Stimulated activated CD8-positive, alpha-beta memory T cell treated with anti-CD3 and anti-CD28 coated beads, Interleukin-2, amount 100 ng/mL, for 48 hours (primary cell): ENCODE results near the gene KRT10.
"Not testable (repeated sequence)": the region's sequence is repeated elsewhere in the genome, so short reads cannot be mapped to it uniquely, and the experiment has no call there.

ENCODE experiments used
- DNase-seq, 2 donors: peaks; one replicate each; pipeline ENCODE4 v3.0.0-alpha.2; 2020; ENCODE audit warnings: low read depth in 2 of 2

The KRT10 gene

DNA sequence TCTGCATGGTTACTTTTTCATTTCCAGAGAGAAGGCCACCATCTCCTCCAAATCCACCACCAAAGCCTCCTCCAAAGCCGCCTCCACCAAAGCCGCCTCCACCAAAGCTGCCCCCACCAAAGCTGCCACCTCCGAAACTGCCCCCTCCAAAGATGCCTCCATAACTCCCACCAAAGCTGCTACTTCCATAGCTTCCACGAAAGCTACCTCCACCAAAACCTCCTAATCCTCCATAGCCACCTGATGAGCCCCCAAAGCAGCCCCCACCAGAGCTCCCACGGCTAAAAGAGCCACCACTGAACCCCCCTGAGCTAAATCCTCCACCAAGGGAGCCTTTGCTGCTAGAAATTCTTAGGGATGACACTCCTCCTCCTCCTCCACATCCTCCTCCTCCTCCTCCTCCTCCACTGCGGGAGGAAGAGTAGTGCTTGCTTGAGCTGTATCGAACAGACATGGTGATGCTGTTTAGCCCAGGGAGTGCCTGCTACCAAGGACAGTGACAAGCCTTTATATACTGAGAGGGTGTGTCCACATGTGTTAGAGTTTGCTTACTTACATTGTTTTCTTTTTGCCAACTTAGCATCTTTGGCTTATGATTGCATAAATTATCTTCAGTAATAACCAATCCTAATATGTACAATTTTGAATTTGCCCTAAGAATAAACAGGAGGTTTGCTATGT, at the start of gene KRT10:
Gene KRT10 (minus strand): TSS at position 483 of the 681 bp plus-strand sequence. CDS start 29 bp downstream, at position 454.
- DNase-seq, result no peak

GRCh38 chr17:40871316-40871715, 48.9 kb upstream of the KRT10 start:
- DNase-seq, result no peak

DNA sequence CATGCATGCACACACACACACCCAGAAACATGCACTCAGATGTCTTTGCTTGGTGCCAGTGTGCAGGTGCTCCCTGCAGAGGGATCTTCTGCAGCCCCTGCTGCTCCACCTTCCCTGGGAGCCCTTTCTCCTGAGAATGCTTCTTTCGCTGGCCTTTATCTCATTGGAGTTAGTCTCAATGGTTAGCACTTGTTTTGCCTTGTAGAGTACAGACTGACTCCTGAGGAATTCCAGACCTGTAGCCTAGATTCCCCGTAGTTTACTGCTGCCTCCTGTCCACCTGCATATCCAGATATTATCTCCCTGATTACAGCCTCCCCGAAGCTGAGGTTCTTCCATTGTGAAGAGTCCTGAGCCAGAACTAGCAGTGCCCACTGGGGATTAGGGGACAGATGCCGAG, 47.7 kb upstream of the KRT10 start:
- DNase-seq, result no peak

- DNase-seq, result no peak
These were observed 44.4 kb upstream of the KRT10 start, which contains the start of gene KRT12 for GRCh38 chr17:40866838-40867237. TSS of gene KRT12 (minus strand) at chr17:40867223. CDS start at chr17:40867186, 37 bp downstream.

DNA sequence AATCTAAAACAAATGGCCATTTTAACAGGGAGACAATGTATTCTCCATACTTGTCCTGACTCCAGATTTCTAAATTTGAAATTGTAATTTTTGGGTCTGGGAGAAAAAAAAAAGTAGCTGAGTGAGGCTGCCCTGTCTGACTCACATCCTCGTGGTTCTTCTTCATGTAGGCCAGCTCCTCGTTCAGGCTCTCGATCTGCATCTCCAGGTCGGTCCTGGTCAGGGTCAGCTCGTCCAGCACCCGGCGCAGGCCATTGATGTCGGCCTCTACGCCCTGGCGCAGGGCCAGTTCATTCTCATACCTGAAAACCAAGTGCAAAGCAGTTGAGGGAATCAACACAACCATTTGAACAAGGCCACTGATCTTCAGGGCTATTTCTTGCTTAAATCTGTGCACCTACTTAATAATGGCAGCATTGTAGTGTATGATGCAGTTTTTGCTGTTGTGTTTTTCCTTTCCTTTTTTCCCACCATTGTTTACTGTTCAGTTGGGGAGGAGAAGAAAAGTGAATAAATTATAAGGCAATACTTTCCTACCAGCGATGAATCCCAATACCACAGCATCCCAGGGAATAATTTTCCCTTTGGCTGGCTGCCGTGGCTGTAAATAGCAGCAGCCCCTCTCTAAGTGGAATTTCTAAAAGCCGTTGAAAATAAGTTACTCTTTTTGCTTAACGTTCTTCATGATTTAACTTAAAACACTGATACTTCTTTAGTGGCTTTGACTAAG, 42.4 kb upstream of the KRT10 start:
- no peak for DNase-seq

- DNase-seq, result peak in 1 of 2 donors; percentile 4
These were observed 40.7 kb upstream of the KRT10 start for GRCh38 chr17:40862985-40863733.

GRCh38 chr17:40859536-40859935, 37.1 kb upstream of the KRT10 start:
- DNase-seq, result no peak

DNA sequence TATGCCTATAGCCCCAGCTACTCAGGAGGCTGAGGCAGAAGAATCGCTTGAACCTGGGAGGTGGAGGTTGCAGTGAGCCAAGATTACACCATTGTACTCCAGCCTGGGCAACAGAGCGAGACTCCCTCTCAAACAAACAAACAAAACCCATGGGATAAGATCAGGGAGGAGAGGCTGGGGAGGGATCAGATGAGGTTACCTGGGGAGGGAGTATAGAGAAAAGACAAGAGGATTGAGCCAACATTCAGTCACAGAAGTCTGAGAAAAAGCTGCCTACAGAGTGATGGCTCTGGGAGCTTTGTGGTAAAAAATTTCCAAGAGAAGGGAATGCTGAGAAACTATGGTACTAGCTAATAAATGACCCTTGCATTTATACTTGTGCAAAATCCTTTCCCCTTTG, 36.3 kb upstream of the KRT10 start:
- not testable (repeated sequence) for DNase-seq

DNA sequence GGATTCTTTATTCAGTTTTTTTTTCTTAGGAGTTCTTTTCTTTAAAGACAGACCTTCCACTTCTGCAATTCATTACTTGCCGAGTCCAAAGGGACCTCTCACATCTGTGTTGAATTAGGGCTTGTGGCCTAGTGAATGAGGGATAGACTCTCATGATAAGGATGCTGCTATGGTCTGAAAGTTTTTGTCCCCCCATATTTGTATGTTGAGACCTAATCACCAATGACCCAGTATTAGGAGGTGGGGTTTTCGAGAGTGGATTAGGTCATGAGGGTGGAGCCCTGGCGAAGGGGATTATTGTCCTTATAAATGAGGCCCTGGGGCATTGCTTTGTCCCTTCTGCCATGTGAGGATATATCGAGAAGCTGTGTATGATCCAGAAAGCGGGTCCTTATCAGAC, 35.1 kb upstream of the KRT10 start:
- no peak for DNase-seq

- no peak for DNase-seq
These were observed 31.9 kb upstream of the KRT10 start for GRCh38 chr17:40854175-40854814.

GRCh38 chr17:40852364-40852763, 29.9 kb upstream of the KRT10 start:
- no peak for DNase-seq

- DNase-seq, result no peak
These were observed 28.0 kb upstream of the KRT10 start for GRCh38 chr17:40850293-40850972.

DNA sequence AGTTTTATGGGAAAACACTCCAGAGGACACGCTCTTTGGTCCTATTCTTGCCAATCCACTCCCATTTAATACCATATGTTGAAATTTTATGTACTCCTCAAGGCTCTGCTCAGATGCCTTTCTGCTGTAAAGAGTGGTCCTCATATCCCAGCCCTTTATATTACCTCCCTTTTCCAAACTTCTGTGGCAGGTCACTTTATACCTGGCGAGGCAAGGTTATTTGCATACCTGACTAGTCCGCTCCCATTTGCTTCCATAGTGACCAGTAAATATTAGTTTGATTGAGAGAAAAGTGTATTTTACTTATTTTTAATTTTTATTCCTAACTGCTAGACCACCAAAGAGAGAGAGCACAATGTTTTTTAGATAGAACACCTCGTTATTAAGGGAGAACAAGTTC, 27.3 kb upstream of the KRT10 start:
- no peak for DNase-seq

DNA sequence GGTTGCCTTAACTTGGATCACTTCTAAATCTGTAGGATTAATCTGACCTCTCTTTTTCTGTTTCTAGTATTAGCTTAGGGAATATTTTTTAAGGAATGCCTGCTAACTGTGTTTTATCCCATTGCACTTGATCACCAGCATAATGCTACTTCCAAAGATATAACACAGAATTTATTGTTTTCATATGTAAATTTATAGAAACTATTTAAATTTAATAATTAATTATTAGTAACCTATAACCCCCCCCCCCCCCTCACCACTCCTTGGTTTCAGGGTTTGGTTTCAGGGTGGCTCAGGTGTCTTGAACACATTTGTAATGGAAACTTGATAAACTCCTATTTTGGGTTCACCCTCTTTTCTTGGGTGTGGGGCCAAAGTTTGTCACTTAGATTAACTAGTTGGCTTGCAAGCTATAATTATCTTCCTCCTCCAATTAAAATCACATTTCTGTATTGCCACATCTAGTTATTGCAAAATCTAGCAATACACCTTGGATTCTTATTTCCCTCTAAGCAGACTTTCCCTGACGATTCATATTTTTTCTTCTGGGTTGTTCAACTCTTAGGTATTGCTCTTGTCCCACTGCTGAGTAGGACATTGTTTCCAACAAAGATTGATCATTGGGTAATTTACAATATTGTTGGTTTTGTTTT, 26.3 kb upstream of the KRT10 start:
- DNase-seq, result no peak

DNA sequence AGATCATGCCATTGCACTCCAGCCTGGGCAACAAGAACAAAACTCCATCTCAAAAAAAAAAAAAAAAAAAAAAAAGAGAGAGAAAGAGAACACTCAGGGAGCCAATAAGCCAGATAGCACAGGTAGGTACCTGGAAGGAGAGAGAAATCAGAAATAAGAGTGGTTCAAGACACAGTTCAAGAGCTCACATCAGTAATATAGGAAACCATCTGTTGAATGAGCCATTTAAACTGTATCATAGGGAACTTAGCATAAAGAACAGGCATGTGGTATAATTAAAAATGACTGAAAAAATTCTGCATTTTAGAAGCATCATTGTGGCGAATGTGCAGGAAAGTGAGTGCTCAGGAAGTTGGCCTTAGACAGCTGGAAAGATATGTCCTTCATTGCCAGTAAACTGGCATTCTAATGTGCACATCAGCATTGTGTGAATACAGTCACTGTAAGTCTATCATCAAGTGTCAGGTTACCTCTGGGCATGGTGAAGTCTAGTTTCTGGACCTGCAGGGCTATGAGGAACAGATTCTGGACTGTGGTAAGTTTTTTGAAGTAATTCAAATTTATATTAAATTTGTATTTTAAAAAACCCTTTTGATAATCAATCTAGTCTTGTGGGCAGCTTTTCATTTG, 24.2 kb upstream of the KRT10 start:
- DNase-seq, result no peak

DNA sequence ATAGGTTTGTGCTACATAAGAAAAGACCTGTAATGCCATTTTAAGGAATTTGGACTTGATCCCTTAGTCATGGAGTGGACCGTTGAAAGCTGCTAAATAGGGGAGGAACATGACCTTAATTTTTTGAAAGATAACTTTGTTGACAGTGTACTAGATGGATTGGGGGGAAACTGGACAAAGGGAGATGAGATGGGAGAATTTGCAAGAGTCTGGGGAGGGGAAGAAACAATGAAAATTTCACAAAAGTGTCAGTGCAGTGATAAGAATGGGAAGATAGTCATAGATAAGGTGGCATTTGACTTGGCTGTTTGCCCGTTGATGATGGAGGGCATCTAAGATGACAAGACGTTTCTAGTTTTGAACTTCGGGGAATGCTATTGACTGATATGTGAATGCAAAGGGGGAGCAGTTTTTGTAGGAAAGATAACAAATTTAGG, 22.3 kb upstream of the KRT10 start:
- DNase-seq, result no peak

DNA sequence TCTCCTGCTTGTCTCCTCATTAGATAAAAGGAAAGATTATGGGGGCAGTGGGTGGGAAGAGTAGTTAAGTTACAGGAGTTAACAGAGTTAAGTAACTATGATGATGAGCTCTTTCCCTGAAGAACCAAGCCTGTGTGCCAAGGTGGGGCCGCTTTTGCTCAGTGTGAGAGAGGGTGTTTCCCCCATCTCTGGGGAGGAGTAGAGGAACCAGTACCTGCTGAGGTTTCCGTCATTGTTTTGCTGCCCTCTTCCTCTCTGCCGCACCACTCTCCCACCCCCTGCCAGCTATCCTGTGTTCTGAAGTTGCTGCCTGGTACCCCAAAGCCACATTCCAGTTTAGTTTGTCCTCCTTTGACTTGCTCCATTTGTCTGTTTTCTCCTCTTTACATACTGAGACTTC, 20.8 kb upstream of the KRT10 start:
- no peak for DNase-seq

DNA sequence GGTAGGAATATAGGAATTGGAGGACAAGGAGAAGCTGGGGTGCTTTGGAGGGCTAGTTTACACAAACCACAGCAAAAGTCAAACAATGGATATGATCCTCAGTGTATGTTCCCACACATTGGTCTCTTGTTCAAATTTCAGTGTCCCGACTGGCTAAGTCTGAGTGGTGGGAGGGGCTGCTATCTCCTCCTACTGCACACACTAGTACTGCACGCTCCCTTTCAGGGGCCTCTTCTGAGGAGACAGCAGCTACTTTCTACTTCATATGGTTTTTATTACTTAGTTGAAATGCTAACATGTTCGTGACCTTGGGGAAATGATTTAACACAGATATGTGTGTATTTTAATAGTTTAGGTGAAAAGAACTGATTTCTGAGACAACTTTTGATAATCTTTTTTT, 18.8 kb upstream of the KRT10 start:
- no peak for DNase-seq

DNA sequence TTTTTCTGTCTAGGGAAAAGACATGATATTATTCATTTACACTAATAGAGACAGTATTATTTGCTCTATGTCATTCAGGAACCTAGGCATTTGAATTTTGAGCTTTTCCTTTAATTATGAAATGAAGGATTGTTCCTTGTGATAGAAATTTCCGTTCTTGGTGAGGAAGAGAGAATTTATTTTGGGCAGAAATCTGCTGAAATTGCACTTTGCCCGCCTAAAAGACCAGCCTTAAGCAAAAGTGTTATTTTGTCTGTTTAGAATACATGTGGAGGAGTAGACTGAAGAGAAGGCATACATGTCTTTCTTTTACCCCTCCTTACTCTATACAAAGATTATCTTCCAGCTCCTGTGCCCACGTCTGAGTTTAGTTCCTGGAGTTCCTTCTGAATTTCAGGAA, 16.8 kb upstream of the KRT10 start:
- DNase-seq, result no peak

GRCh38 chr17:40836020-40836419, 13.6 kb upstream of the KRT10 start:
- no peak for DNase-seq

DNA sequence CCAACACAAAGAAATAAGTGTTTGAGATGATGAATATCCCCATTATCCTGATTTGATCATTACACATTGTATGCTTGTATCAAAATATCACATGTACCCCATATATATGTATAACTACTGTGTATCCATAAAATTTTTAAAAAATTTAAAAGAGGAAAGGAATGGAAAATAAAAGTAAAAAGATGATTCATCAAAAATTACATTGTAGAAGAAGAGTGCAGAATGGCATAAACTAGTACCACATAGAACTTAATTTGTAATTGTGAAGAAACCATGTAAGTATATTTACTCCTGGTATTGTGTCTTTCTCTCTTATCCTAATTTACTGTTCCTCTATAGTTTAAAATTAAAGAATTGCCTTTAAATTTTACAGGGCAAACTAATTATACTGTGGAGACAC, 11.5 kb upstream of the KRT10 start:
- DNase-seq, result no peak
